ENCODE data around the gene SDF2L1.
A peak's percentile ranks its signal among the peaks of the same experiment; 100 is the strongest.
"Not testable (repeated sequence)": the region's sequence is repeated elsewhere in the genome, so short reads cannot be mapped to it uniquely, and the experiment has no call there.

SDF2L1 gene, protein sequence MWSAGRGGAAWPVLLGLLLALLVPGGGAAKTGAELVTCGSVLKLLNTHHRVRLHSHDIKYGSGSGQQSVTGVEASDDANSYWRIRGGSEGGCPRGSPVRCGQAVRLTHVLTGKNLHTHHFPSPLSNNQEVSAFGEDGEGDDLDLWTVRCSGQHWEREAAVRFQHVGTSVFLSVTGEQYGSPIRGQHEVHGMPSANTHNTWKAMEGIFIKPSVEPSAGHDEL

DNA sequence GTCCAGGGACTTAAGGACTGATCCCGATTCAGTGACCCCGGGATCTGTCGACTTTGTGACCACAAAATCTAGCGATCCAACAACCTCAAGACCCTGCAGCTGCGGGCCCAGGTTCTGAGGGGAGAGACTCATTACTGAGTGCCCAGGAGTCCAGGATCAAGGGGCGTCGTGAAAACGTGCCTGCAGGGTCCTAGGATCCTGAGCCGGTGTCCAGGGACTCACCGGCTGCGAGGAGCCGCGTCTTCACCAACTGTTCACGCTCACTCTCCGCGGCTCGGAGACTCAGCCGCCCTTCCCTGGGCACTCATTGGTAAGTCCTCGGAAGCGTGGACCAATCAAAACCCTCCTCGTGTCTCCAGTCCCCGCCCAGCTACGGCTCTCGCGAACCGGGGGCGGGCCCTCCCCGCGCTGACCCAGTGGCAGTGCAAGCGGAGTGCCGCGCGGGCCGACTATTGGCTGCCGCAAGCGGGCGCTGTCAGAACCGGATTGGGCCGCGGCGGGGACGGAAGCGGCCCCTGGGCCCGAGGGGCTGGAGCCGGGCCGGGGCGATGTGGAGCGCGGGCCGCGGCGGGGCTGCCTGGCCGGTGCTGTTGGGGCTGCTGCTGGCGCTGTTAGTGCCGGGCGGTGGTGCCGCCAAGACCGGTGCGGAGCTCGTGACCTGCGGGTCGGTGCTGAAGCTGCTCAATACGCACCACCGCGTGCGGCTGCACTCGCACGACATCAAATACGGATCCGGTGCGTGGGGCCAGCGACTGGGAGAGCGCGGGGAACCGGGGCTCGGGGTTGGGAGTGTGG lies at the start of gene SDF2L1:
Gene SDF2L1, plus strand, starts transcription at position 514 of the 795 bp plus-strand sequence. Its CDS starts 35 bp downstream, at position 549.
- DNase-seq, result peak; percentile 98

DNA sequence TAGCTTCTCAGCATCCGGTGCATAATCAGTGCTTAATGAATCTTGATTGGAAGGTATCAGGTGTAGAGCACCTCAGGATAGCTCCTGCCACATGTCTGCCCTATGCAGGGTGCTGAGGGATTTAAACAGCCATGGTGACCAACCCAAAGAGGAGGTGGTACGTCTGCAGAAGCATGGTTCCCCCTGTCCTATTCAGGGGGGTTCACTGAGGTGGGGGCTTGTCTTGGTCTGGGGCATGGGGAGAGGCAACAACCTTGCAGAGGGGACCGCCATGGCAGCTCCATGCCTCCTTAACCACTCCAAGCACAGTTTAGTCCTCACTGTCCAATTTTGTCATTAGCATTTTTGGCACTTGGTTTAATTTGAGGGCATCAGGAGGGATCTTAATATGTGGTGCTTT lies 49.7 kb upstream of the SDF2L1 start:
- DNase-seq, result no peak

GRCh38 chr22:21593406-21594232 lies 48.5 kb upstream of the SDF2L1 start:
- no peak for DNase-seq

GRCh38 chr22:21594865-21595452 lies 47.1 kb upstream of the SDF2L1 start:
- no peak for DNase-seq

DNA sequence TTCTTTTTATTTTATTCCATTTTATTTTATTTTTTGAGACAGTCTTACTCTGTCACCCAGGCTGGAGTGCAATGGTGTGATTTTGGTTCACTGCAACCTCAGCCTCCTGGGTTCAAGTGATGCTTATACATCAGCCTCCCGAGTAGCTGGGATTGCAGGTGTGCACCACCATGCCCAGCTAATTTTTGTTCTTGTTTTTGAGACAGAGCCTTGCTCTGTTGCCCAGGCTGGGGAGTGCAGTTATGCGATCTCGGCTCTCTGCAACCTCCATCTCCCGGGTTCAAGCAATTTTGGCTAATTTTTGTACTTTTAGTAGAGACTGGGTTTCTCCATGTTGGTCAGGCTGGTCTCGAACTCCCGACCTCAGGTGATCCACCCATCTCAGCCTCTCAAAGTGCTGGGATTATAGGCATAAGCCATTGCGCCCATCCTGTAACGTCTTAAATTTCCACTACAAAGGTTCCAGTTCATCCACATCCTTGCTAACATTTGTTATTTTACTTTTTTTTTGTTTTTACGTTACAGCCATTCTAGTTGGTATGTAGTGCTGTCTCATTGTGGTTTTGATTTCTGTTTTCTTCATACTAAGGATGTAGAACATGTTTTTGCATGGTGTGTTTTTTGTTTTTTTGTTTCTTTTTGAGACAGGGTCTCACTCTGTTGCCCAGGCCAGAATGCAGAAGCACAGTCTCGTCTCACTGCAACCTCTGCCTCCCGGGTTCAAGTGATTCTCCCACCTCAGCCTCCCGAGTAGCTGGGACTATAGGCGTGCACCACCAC lies 45.6 kb upstream of the SDF2L1 start:
- not testable (repeated sequence) for DNase-seq

DNA sequence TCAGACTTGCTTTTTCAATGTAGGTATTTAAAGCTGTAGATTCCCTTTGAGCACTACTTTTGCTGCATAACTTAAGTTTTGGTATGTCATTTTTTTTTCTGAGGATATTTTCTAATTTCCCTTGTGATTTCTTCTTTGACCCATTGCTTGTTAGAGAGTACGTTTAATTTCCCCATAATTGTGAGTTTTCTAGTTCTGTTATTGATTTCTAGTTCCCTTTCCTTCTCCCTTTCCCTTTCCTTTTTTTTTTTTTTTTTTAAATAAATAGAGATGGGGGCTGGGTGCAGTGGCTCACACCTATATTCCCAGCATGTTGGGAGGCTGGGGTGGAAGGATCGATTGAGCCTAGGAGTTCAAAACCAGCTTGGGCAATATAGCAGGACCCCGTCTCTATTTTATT lies 43.8 kb upstream of the SDF2L1 start:
- no peak for DNase-seq

DNA sequence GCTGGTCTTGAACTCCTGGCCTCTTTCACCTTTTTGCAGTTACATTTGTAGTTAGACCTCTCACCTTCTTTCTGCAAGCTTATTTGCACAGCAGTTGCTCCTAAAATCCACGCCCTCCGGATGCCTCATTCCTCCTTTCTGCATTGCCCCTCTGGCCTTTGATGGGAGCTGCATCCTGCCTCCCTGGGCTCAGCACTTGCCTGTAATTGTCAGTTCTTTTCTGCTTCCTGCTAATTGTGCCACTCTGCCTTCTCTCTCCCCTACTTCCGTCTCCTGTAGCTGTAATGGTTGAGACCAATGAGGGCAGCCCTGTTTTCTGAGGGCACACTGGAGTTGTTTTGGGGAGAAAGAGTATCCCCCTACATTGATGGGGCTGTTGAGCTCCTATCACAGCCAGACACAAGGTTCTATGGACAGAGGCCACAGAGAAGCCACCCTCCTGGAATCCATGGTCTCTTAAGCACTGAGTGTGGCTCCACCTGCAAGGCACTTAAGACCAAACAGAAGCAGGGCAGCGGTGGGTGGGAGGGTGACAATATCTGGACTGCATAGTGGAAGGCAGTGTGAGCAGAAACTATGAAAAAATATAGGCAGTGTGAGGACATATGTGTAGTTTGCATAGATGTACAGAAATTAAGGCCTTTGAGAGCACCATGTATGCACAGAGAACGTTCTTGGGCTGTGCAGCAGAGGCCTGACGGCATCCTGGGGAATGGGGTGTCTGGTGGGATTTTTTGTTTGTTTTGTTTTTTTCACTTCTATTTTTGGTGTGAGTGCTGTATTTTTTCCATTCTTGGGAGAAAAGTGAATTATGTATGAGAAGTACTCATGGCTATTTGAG lies 42.8 kb upstream of the SDF2L1 start:
- DNase-seq, result no peak

DNA sequence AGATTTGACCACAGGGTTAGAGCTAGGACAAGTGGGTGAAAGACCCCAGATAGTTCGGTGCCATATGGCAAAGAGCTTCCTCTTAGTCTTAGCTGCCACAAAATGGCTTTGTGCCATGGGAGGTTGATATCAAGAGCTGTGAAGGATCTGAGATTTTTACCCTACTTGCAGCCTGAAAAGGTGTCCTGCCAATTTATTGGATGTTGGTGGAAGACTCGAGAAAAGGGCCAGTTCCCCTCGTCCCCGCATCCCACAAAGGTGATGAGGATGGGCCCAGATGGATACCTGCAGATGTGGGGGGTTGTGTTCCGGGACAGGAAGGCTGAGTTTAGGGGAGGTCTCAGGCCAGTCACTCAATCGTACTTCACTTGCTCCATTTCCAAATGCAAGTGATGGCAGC lies 39.5 kb upstream of the SDF2L1 start:
- DNase-seq, result no peak

- DNase-seq, result no peak
These were observed 38.1 kb upstream of the SDF2L1 start for GRCh38 chr22:21603973-21604372.

GRCh38 chr22:21605887-21606564 lies 36.1 kb upstream of the SDF2L1 start:
- DNase-seq, result no peak

DNA sequence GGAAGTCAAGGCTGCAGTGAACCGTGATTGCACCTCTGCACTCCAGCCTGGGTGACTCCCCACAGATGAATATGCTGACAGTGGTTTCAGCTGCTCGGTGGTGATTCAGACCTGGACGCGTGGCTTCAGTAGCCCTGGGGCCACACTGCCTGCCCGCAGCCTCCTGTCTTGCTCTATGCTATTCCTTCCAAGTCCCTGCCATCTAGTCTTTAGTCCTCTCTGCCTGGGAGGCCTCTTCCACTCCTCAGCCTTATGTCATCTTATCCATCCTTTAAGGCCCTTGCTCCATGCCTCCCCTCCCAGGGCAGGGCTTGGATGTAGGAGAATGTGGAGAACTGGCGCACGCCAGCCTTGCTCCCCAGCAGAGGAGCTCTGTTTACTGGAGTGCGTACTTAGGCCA lies 35.3 kb upstream of the SDF2L1 start:
- no peak for DNase-seq

GRCh38 chr22:21609556-21610157 lies 32.4 kb upstream of the SDF2L1 start:
- not testable (repeated sequence) for DNase-seq

DNA sequence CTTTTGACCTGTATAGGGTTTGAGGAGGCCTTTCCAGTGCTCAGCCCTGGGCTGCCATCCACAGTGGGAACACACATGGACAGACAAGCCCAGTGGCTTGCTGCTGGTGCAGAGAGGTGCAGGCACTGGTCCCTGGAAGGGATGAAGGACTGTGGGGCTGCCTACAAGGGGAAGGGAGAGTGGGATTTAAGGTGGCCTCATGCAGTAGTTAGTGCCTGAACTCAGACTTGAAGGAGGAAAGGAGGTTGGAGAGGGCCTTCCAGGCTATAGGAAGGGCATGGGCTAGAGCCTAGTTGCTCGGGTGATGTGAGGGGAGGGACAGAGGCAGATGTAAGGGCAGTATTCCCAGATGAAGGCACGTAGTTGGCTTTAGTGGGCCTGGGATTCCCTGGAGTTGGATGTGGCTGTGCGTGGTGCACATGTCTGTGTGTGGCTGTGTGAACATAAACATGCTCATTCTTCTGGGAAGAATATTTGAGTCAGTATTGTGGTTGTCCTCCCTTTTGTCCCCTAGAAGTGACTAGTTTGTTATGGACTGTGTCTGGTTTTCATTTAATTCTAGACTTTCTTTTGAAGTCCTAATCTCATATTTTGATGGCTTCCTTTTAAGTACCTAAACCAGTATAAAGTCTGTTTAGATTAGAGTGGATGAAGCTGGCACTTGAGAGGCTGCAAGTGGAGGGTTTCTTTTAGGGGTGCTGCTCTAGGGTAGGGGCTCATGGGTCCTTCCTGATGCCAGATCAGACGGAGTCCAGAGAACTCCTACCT lies 30.7 kb upstream of the SDF2L1 start:
- no peak for DNase-seq

GRCh38 chr22:21612858-21613257 lies 29.2 kb upstream of the SDF2L1 start:
- DNase-seq, result no peak

DNA sequence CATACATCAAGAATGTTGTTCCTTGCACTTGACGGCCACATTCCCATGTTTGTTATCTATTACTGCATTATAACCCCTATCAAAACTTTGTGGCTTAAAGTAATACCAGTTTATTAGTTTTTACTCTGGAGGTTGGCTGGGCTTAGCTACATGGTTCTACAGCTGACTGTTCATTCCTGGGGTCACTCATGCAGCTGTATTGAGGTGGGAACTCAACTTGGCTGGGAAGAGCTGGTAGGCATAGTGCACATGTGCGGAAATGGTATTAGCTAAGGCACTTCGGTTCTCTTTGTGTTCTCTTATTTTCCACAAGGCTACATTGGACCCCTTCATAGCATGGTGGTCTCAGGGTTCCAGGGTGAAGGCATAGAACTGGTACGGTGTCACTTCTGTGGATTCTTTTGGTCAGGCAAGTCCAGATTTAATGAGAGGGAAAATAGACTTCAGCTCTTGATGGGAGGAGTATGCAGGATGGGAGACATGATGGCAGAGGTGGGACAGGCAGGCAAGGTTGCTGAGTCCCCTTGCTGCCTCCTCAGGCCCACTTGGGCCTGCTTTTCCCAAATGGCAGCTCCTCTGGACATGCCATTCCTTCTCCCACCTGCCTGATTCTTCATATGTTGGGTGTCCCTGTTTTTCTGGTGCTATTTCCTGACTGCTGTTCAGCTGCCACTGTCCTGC lies 28.4 kb upstream of the SDF2L1 start:
- DNase-seq, result no peak

DNA sequence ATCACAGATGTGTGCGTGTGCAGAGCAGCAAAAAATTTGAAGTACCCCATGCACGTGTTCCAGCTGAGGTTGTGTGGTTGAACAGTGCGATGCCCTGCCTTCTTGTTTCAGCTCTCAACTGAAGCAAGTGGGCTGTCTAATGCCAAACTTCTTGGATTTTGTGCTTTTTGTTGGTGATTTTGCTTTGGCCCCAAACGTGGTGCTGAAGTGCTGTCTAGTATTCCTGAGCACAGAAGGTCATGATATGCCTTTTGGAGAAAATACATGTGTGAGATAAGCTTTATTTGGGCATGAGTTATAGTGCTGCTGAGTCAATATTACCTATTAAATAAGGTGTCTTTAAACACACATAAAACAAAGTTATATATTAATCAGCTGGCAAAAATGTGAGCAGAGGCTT lies 26.4 kb upstream of the SDF2L1 start:
- DNase-seq, result no peak

DNA sequence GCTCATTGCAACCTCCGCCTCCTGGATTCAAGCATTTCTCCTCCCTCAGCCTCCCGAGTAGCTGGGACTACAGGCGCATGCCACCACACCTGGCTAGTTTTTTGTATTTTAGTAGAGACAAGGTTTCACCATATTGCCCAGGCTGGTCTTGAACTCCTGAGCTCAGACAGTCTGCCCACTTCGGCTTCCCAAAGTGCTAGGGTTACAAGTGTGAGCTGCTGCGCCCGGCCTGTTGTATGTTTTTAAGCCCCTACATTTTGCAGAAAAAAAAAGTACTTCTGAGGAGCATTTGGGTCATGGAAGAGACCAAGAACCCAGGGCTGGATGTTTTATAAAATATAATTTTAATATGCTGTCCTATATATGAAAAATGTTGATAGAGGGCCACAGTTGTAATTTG lies 24.8 kb upstream of the SDF2L1 start:
- not testable (repeated sequence) for DNase-seq

- DNase-seq, result no peak
These were observed 21.1 kb upstream of the SDF2L1 start for GRCh38 chr22:21621025-21621424.
